Activated B cell treated with CpG ODN at 0.5 μM for 24 hours (primary cell): Measurements from ENCODE around the gene H2BK1. TPM values are rescaled to one million over a fixed set of nuclear protein-coding genes. Genes with fewer than 3 reads are reported as not detected.

Source experiments
- ATAC-seq: fragments of 200-7000 bp; cut with Tn5 transposase; one replicate; pipeline ENCODE4 v1.10.0; 2021; ENCODE audit warnings: low read depth, mild to moderate bottlenecking, moderate library complexity
- CTCF ChIA-PET: fragments of 350-600 bp; sonication (Branson Sonifier 250); formaldehyde crosslinking; loops from one replicate; lab custom pipeline; 2021; ENCODE audit warnings: antibody characterized with exemption; lab: Charles Lee
- POLR2A ChIA-PET: fragments of 350-600 bp; sonication (Branson Sonifier 250); formaldehyde crosslinking; loops from one replicate; lab custom pipeline; 2021; ENCODE audit warnings: antibody characterized with exemption; lab: Charles Lee
- DNase-seq: peaks from one replicate; pipeline ENCODE4 v3.0.0; 2022
- H3K27ac Mint-ChIP-seq: one replicate; pipeline ENCODE4 v1.8.0; 2020; ENCODE audit warnings: mixed read lengths
- H3K27me3 Mint-ChIP-seq: one replicate; pipeline ENCODE4 v1.8.0; 2021; ENCODE audit warnings: mixed read lengths
- H3K36me3 Mint-ChIP-seq: one replicate; pipeline ENCODE4 v1.8.0; 2021; ENCODE audit warnings: low read depth, mixed read lengths
- H3K4me1 Mint-ChIP-seq: one replicate; pipeline ENCODE4 v1.8.0; 2021; ENCODE audit warnings: mixed read lengths
- H3K4me3 Mint-ChIP-seq: one replicate; pipeline ENCODE4 v1.8.0; 2020; ENCODE audit warnings: mild to moderate bottlenecking, mixed read lengths
- H3K9me3 Mint-ChIP-seq: one replicate; pipeline ENCODE4 v1.8.0; 2020; ENCODE audit warnings: mixed read lengths
- CTCF ChIP-seq: fragments of 200-600 bp; IDR thresholded peaks from one replicate; pipeline ENCODE4 v1.8.0; 2022; ENCODE audit warnings: antibody characterized with exemption, mild to moderate bottlenecking
- intact Hi-C: fragments of 100-400 bp; cut with micrococcal nuclease; formaldehyde crosslinking; loops from one replicate; pipeline ENCODE4 v1.15.1; 2024
- total RNA-seq: library from RNA; stranded (reverse); gene quantifications from 2 replicates; pipeline ENCODE4 v1.2.3, GENCODE V29; 2022

The H2BK1 gene
- total RNA-seq, 1 donor from 2014 or later, result 1.8 TPM

GRCh38 chr7:151173386-151174245 lies 36.7 kb downstream of the H2BK1 start:
- no peak overlapping the region for H3K4me3 Mint-ChIP-seq
- intact Hi-C loops, result loop anchor here (2.0 kb wide), 1 partner anchor 161 kb away; no protein-coding TSS in a partner anchor
- TF ChIP-seq CTCF, result no peak
- POLR2A ChIA-PET, result no interaction called here
- H3K4me1 Mint-ChIP-seq, result peaks cover 2% of the 10 kb centered on the region
- H3K36me3 Mint-ChIP-seq, result no peaks in the 10 kb centered on the region
- ATAC-seq, result no peak
- peaks cover 54% of the 10 kb centered on the region for H3K27me3 Mint-ChIP-seq
- CTCF ChIA-PET, result no interaction called here
- no peak for DNase-seq
- no peak overlapping the region for H3K27ac Mint-ChIP-seq
- H3K9me3 Mint-ChIP-seq, result no peaks in the 10 kb centered on the region

GRCh38 chr7:151172273-151173141 lies 37.8 kb downstream of the H2BK1 start:
- TF ChIP-seq CTCF, result peak; percentile 100
- intact Hi-C loops, result loop anchor here (1.0 to 2.0 kb wide), 3 partner anchors 48 to 160 kb away; no protein-coding TSS in a partner anchor
- DNase-seq (peak; percentile 72), ATAC-seq (peak; percentile 86)
- peaks cover 56% of the 10 kb centered on the region for H3K27me3 Mint-ChIP-seq
- ChIA-PET CTCF (interaction anchor here (1.1 to 1.2 kb wide), 2 partner anchors 48 to 55 kb away, joined by 4 to 5 read pairs; partner anchors contain the start of gene ABCF2), POLR2A (no interaction called here)
- peaks cover 6% of the 10 kb centered on the region for H3K4me1 Mint-ChIP-seq
- H3K27ac Mint-ChIP-seq, result no peak overlapping the region
- no peaks in the 10 kb centered on the region for H3K9me3 Mint-ChIP-seq
- no peak overlapping the region for H3K4me3 Mint-ChIP-seq
- H3K36me3 Mint-ChIP-seq, result no peaks in the 10 kb centered on the region

- CTCF ChIA-PET, result interaction anchor here (2.4 to 2.5 kb wide), 2 partner anchors 45 to 182 kb away, joined by 6 to 12 read pairs; no protein-coding TSS in a partner anchor
- ATAC-seq (no peak), DNase-seq (no peak)
- Mint-ChIP-seq H3K9me3 (no peaks in the 10 kb centered on the region), H3K27me3 (peaks cover 48% of the 10 kb centered on the region), H3K36me3 (no peaks in the 10 kb centered on the region), H3K4me1 (peaks cover 14% of the 10 kb centered on the region), H3K27ac (no peak overlapping the region), H3K4me3 (peak overlapping the region; percentile 69)
- POLR2A ChIA-PET, result no interaction called here
- intact Hi-C loops, result loop anchor here (1.0 to 5.0 kb wide), 4 partner anchors 44 to 135 kb away; partner anchors contain the start of gene CHPF2
- TF ChIP-seq CTCF, result no peak
Observed at GRCh38 chr7:151168787-151169162, 41.5 kb downstream of the H2BK1 start.

- Mint-ChIP-seq H3K4me3 (peak overlapping the region; percentile 69), H3K27ac (no peak overlapping the region), H3K4me1 (peaks cover 14% of the 10 kb centered on the region), H3K27me3 (peaks cover 48% of the 10 kb centered on the region), H3K9me3 (no peaks in the 10 kb centered on the region), H3K36me3 (no peaks in the 10 kb centered on the region)
- DNase-seq (peak; percentile 62), ATAC-seq (peak; percentile 75)
- POLR2A ChIA-PET, result interaction anchor here (0.6 kb wide), 1 partner anchor 48 kb away, joined by 4 read pairs; no protein-coding TSS in a partner anchor
- intact Hi-C loops, result loop anchor here (1.0 to 5.0 kb wide), 4 partner anchors 44 to 135 kb away; partner anchors contain the start of gene CHPF2
- CTCF ChIA-PET, result interaction anchor here (0.9 to 2.4 kb wide), 3 partner anchors 9 to 182 kb away, joined by 3 to 6 read pairs (median 3); no protein-coding TSS in a partner anchor
- TF ChIP-seq CTCF, result peak; percentile 51
Observed at GRCh38 chr7:151168003-151168786, 42.1 kb downstream of the H2BK1 start.
